Esophagus (tissue), 2 donors: ENCODE measurements around the gene SIPA1L3. TPM values are rescaled to one million over a fixed set of nuclear protein-coding genes. Genes with fewer than 3 reads are reported as not detected.

Experiments used
- H3K27ac ChIP-seq, 2 donors: one replicate each; pipeline ENCODE4 v1.5.1; 2013; ENCODE audit warnings: low read depth in 2 of 2, mild to moderate bottlenecking in 2 of 2, inconsistent platforms in 1 of 2, low read length in 1 of 2, moderate library complexity in 1 of 2
- H3K27me3 ChIP-seq, 2 donors: one replicate each; pipeline ENCODE4 v1.6.1; 2013; ENCODE audit warnings: low read length in 2 of 2, control low read depth in 1 of 2, mild to moderate bottlenecking in 1 of 2; ENCODE audit not compliant: insufficient read depth in 2 of 2, control insufficient read depth in 1 of 2
- H3K36me3 ChIP-seq, 2 donors: one replicate each; pipeline ENCODE4 v1.6.1; 2013; ENCODE audit warnings: low read length in 1 of 2; ENCODE audit not compliant: control insufficient read depth in 2 of 2, insufficient read depth in 2 of 2
- H3K4me1 ChIP-seq, 2 donors: one replicate each; pipeline ENCODE4 v1.6.1; 2013; ENCODE audit warnings: low read length in 1 of 2; ENCODE audit not compliant: control insufficient read depth in 2 of 2, insufficient read depth in 2 of 2
- H3K4me3 ChIP-seq, 2 donors: one replicate each; pipeline ENCODE4 v1.5.1; 2013; ENCODE audit warnings: low read length in 2 of 2, mild to moderate bottlenecking in 2 of 2, low read depth in 1 of 2, moderate library complexity in 1 of 2
- H3K9me3 ChIP-seq, 2 donors: one replicate each; pipeline ENCODE4 v1.6.1; 2013; ENCODE audit warnings: mild to moderate bottlenecking in 2 of 2, low read depth in 1 of 2, low read length in 1 of 2, moderate library complexity in 1 of 2; ENCODE audit not compliant: control insufficient read depth in 2 of 2, insufficient read depth in 1 of 2
- WGBS, 2 donors: extraction: QIAGEN DNeasy Blood & Tissue Kit; methylation state at CpG; one replicate each; pipeline ENCODE4 v1.1.7; 2013; 5-methylcytosine and 5-hydroxymethylcytosine counted together
- polyA plus RNA-seq, 2 donors: library from polyadenylated mRNA; stranded (reverse); fragments of 200-250 nt; gene quantifications; one replicate each; pipeline ENCODE4 v1.2.3, GENCODE V29; 2013
- donor health status: healthy with polysubstance abuse.
- donor health status: Bipolar disorder and iron deficiency.

Gene SIPA1L3
- polyA plus RNA-seq, 2 donors, result 4.1 to 11.0 TPM

DNA sequence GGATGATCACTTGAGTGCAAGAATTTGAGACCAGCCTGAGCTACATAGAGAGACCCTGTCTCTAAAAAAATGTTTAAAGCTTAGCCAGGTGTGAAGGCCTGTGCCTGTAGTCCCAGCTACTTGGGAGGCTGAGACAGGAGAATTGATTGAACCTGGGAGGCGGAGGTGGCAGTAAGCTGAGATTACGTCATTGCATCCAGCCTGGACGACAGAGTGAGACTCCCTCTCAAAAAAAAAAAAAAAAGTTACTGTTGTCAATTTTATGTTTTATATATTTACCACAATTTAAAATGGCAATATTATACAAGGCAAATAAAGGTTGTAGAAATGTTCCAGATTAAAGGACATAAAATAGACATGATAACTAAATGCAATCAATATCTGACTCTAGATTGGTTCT, 29.9 kb upstream of the SIPA1L3 start:
- H3K4me1 ChIP-seq, result peaks cover 0 to 2% of the 10 kb centered on the region in 2 donors
- no peak overlapping the region for H3K4me3 ChIP-seq
- no peaks in the 10 kb centered on the region for H3K9me3 ChIP-seq
- H3K36me3 ChIP-seq, result no peaks in the 10 kb centered on the region
- no peaks in the 10 kb centered on the region for H3K27me3 ChIP-seq
- WGBS, 2 donors, result 86 to 93% methylated on average over 3 of the region's 3 CpGs
- H3K27ac ChIP-seq, result no peak overlapping the region

DNA sequence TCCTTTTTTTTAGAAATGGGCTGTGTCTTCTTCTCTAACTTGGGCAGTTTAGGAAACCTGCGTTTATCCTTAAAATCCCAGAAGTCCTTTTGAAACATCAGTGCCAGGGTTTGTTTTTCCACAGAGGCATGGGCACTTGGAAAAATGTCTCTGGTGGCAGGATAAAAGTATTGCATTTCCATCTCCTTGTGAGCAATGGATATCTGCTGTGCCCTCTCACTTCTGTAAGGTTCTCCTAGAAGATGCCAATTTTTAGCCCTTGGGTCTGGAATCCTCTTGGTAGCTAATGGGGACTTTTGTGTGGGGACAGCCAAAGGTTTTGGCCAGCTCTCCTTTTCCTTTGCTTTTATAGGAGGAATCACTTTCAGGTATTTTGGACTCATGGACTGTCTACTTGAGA, 21.6 kb upstream of the SIPA1L3 start:
- peaks cover 0 to 5% of the 10 kb centered on the region in 2 donors for H3K9me3 ChIP-seq
- H3K27me3 ChIP-seq, result peaks cover 0 to 3% of the 10 kb centered on the region in 2 donors
- H3K4me3 ChIP-seq, result no peak overlapping the region
- H3K4me1 ChIP-seq, result no peaks in the 10 kb centered on the region
- 94 to 100% methylated on average over 1 of the region's 1 CpG for WGBS, 2 donors
- no peak overlapping the region for H3K27ac ChIP-seq
- H3K36me3 ChIP-seq, result no peaks in the 10 kb centered on the region

DNA sequence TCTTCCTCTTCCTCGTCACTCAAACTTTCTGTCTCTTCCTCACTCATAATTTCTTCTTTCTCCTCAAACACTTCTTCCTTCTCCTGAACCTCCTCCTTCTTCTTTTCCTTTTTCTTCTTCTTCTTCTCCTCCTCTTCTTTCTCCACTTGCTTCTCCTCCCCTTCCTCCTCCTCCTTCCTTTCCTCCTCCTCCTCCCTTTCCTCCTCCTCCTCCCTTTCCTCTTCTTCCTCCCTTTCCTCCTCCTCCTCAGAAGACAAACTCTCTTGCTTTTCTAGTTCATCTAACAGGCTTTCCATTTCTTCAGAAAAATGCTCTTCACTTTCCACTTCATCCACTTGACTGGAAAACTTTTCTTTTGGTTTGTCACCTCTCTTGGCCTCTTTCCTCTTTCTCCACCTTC, 20.4 kb upstream of the SIPA1L3 start:
- Histone ChIP-seq H3K9me3 (peaks cover 0 to 5% of the 10 kb centered on the region in 2 donors), H3K4me1 (no peaks in the 10 kb centered on the region), H3K4me3 (no peak overlapping the region), H3K27me3 (peaks cover 0 to 3% of the 10 kb centered on the region in 2 donors), H3K36me3 (no peaks in the 10 kb centered on the region), H3K27ac (no peak overlapping the region)
- 71 to 82% methylated on average over 1 of the region's 1 CpG for WGBS, 2 donors

DNA sequence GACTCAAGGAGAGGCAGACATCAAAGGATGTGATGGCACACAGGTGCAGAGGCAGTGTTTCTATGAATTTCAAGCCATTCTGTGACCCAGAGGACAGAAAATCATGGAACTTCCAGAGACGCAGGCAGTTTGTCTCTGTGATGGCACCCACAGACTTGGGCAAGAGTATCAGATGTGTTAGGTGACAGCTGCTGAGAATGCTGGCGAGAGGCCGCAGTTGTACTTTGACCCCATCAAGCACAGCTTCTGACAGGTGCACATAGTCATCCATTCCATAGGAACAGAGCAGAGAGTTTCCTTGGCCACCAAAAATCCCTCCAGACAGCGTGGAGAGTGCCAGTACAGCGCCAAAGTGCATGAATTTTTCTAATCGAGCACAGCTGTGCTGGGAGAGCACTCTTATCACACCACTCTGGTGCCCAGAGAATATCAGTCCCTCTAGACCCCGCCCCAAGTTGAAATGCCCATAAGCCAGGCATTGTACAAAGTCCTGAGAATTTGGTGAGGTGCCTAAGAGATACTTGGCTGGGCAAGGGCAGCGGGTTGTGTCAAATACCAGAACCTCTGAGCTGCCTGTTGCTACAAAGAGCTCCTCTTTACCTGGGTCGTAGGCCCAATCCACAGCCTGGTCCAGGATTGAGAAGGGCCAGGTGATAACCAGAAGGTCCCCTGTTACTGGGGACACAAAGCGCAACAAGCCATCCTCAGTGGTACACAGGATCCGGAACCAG, 13.0 kb upstream of the SIPA1L3 start:
- WGBS, 2 donors, result 74 to 86% methylated on average over 11 of the region's 11 CpGs
- peaks cover 0 to 2% of the 10 kb centered on the region in 2 donors for H3K9me3 ChIP-seq
- peaks cover 0 to under 1% of the 10 kb centered on the region in 2 donors for H3K27me3 ChIP-seq
- H3K36me3 ChIP-seq, result no peaks in the 10 kb centered on the region
- H3K4me1 ChIP-seq, result no peaks in the 10 kb centered on the region
- no peak overlapping the region for H3K27ac ChIP-seq
- H3K4me3 ChIP-seq, result no peak overlapping the region

DNA sequence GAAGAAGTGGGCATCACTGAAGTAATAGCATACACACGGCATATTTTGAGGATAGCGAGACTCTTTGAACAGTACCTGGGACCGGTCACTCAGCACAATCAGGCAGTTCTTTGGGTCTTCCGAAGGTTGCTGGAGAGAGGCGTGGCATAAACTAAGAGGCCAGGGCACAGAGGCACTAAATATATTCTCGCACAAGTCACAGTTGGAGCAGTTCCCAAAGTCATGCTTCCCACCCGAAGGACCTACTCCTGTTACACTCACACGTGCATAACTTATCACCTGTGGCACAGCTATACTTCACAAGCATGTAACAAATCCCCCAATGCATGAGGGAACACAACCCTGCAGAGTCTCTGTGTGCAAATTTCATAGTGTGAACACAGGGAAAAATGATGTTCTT, 10.8 kb upstream of the SIPA1L3 start:
- 84 to 85% methylated on average over 8 of the region's 8 CpGs for WGBS, 2 donors
- Histone ChIP-seq H3K4me3 (no peak overlapping the region), H3K9me3 (peaks cover 0 to 2% of the 10 kb centered on the region in 2 donors), H3K27me3 (no peaks in the 10 kb centered on the region), H3K4me1 (no peaks in the 10 kb centered on the region), H3K36me3 (no peaks in the 10 kb centered on the region), H3K27ac (no peak overlapping the region)

DNA sequence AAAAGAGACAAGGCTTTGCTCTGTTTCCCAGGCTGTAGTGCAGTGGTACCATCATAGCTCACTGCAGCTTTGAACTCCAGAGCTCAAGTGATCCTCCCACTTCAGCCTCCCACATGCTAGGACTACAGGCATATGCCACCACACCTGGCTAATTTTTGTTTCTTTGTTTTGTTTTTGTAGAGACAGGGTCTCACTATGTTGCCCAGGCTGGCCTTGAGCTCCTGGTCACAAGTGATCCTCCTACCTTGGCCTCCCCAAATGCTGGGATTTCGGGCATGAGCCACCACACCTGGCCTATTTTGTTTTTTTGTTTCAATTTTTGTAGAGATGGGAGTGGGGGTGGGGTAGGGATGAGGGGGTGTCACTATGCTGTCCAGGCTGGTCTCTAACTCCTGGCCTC, 7.6 kb upstream of the SIPA1L3 start:
- no peaks in the 10 kb centered on the region for H3K27me3 ChIP-seq
- H3K4me3 ChIP-seq, result no peak overlapping the region
- no peaks in the 10 kb centered on the region for H3K4me1 ChIP-seq
- 77 to 91% methylated on average over 1 of the region's 1 CpG for WGBS, 2 donors
- no peaks in the 10 kb centered on the region for H3K9me3 ChIP-seq
- H3K36me3 ChIP-seq, result no peaks in the 10 kb centered on the region
- no peak overlapping the region for H3K27ac ChIP-seq

DNA sequence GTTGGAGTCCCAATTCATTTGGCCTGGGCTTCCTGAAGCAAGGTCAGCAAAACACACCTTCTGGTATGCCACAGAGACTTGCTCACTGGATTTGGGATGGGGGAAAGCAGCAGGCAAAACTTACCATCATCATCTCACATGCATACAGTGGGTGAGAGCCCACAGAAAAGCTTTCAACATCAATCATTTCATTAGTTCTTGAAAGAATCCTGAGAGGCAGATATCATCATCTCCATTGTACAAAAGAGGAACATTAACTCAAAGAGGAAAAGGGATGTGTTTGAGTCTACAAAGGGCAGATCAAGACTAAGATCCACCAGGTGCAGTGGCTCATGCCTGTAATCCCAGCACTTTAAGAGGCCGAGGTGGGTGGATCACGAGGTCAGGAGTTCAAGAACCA, 7.0 kb upstream of the SIPA1L3 start:
- no peaks in the 10 kb centered on the region for H3K27me3 ChIP-seq
- H3K9me3 ChIP-seq, result no peaks in the 10 kb centered on the region
- H3K4me3 ChIP-seq, result no peak overlapping the region
- WGBS, 2 donors, result 72% methylated on average over 2 of the region's 2 CpGs
- H3K36me3 ChIP-seq, result no peaks in the 10 kb centered on the region
- no peak overlapping the region for H3K27ac ChIP-seq
- H3K4me1 ChIP-seq, result no peaks in the 10 kb centered on the region

DNA sequence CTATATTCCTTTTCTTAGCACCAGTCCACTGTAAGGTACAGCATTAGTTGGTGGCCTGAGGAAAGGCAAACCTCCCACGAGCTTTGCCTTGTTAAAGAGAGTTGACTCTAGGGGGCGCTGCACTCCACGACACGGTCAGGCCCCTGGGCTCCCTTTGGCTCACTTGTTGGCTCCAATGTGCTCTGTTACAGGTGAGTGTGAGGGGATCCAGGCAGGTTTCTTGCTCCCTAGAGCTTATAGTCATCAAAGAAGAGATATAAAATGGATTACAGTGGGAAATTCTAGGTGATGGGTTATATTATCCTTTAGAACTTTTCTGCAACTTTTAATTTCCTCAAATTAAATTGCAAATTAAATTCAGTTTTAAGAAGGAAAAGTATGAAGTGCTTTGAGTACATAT, 4.3 kb upstream of the SIPA1L3 start:
- no peaks in the 10 kb centered on the region for H3K9me3 ChIP-seq
- 0% methylated on average over 4 of the region's 4 CpGs for WGBS, 2 donors
- no peaks in the 10 kb centered on the region for H3K27me3 ChIP-seq
- H3K36me3 ChIP-seq, result no peaks in the 10 kb centered on the region
- H3K27ac ChIP-seq, result no peak overlapping the region
- H3K4me3 ChIP-seq, result no peak overlapping the region
- H3K4me1 ChIP-seq, result peaks cover 0 to under 1% of the 10 kb centered on the region in 2 donors

DNA sequence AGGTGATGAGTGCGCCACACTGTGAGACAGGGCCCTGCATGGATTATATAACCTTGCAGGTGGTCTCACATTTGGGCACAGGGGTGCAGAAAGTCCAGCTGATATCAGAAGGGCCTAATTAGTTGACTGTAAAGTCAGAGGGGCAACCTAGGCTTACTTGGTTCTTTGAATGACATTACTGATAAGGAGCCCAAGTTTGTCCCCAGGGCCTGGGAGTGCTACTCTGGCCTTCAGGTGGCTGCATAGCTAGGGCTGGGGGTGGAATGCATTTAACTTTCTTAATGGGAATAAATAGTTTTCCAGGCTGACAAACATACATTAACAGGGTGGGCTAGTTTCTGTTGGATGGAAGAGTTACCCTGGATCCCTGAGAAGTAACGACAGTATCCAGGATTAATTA, 3.9 kb upstream of the SIPA1L3 start:
- WGBS, 2 donors, result 84 to 92% methylated on average over 2 of the region's 2 CpGs
- no peaks in the 10 kb centered on the region for H3K9me3 ChIP-seq
- no peak overlapping the region for H3K4me3 ChIP-seq
- no peak overlapping the region for H3K27ac ChIP-seq
- H3K27me3 ChIP-seq, result no peaks in the 10 kb centered on the region
- H3K4me1 ChIP-seq, result peaks cover 1 to 4% of the 10 kb centered on the region in 2 donors
- H3K36me3 ChIP-seq, result no peaks in the 10 kb centered on the region
